Vagina (tissue), 2 donors: ENCODE results near the gene HNRNPUL2.

Source experiments
- CTCF ChIP-seq, 3 experiments: fragments of 450-650 bp in 2 of 3; fragments of 200-600 bp in 1 of 3; sonication (generic) in 1 of 3; IDR thresholded peaks; one replicate each; pipeline ENCODE4 v1.5.1; 2017 to 2019; ENCODE audit warnings: antibody characterized with exemption in 3 of 3, mild to moderate bottlenecking in 2 of 3, moderate library complexity in 2 of 3
- POLR2A ChIP-seq, 2 donors: fragments of 450-650 bp; IDR thresholded peaks; one replicate each; pipeline ENCODE4 v1.6.1; 2017; ENCODE audit warnings: antibody characterized with exemption in 2 of 2, mild to moderate bottlenecking in 2 of 2, moderate library complexity in 2 of 2
- POLR2AphosphoS5 ChIP-seq, 2 donors: sonication (generic); formaldehyde crosslinking; IDR thresholded peaks; one replicate each; pipeline ENCODE4 v1.9.0; 2017; ENCODE audit warnings: antibody characterized with exemption in 2 of 2, mild to moderate bottlenecking in 2 of 2, low read depth in 1 of 2; ENCODE audit not compliant: insufficient read depth in 1 of 2

- TF ChIP-seq CTCF (IDR thresholded peaks at IDR 0.05) (peak; percentile 69 to 82 (median 76)), POLR2A (IDR thresholded peaks at IDR 0.05) (no peak), POLR2AphosphoS5 (IDR thresholded peaks at IDR 0.05; ENCODE audit: insufficient read depth in 1 of 2, low read depth in 1 of 2) (peak in 1 of 2 donors; percentile 11)
These were observed 32.6 kb downstream of the HNRNPUL2 start for GRCh38 chr11:62694455-62695167.
